GM18511 (cell line): ENCODE measurements around the gene PREP.
"Not testable (repeated sequence)": the region's sequence is repeated elsewhere in the genome, so short reads cannot be mapped to it uniquely, and the experiment has no call there.

Experiments
- ATAC-seq: cut with Tn5 transposase; IDR thresholded peaks from one replicate; pipeline ENCODE4 v1.9.1; 2021; ENCODE audit warnings: mild to moderate bottlenecking, moderate library complexity; ENCODE audit not compliant: unreplicated experiment

PREP gene

GRCh38 chr6:105402939-105403935, at the start of gene PREP:
TSS of gene PREP (minus strand) at chr6:105403082. CDS start at chr6:105402891, 191 bp downstream.
- peak; percentile 94 for ATAC-seq

- ATAC-seq = no peak
Observed at GRCh38 chr6:105452376-105452775, 49.5 kb upstream of the PREP start.

- no peak for ATAC-seq
Observed at GRCh38 chr6:105449756-105450390, 47.0 kb upstream of the PREP start.

GRCh38 chr6:105445481-105445880, 42.6 kb upstream of the PREP start:
- no peak for ATAC-seq

GRCh38 chr6:105443941-105444340, 41.1 kb upstream of the PREP start:
- ATAC-seq = no peak

GRCh38 chr6:105442369-105442768, 39.5 kb upstream of the PREP start:
- ATAC-seq = no peak

- ATAC-seq = no peak
Observed at GRCh38 chr6:105437236-105437635, 34.4 kb upstream of the PREP start.

- no peak for ATAC-seq
Observed at GRCh38 chr6:105433723-105434122, 30.8 kb upstream of the PREP start.

- ATAC-seq = no peak
Observed at GRCh38 chr6:105432797-105433196, 29.9 kb upstream of the PREP start.

- peak; percentile 54 for ATAC-seq
Observed at GRCh38 chr6:105431226-105431625, 28.3 kb upstream of the PREP start.

- ATAC-seq = peak; percentile 13
Observed at GRCh38 chr6:105430685-105431084, 27.8 kb upstream of the PREP start.

GRCh38 chr6:105429676-105430075, 26.8 kb upstream of the PREP start:
- no peak for ATAC-seq

GRCh38 chr6:105428342-105428957, 25.6 kb upstream of the PREP start:
- ATAC-seq = no peak

GRCh38 chr6:105424175-105424783, 21.4 kb upstream of the PREP start:
- ATAC-seq = peak; percentile 82

- ATAC-seq = not testable (repeated sequence)
Observed at GRCh38 chr6:105416971-105417370, 14.1 kb upstream of the PREP start.

GRCh38 chr6:105409734-105410133, 6.9 kb upstream of the PREP start:
- no peak for ATAC-seq

- peak; percentile 23 for ATAC-seq
Observed at GRCh38 chr6:105402090-105402938, 568 bp downstream of the PREP start.

- ATAC-seq = no peak
Observed at GRCh38 chr6:105401247-105402089, 1.4 kb downstream of the PREP start.

GRCh38 chr6:105400501-105400900, 2.4 kb downstream of the PREP start:
- no peak for ATAC-seq
